ENCODE measurements around the gene RGS16. TPM values are rescaled to one million over a fixed set of nuclear protein-coding genes. Genes with fewer than 3 reads are reported as not detected.

RGS16 gene
- polyA plus RNA-seq, 1 of the 3 experiments (the other 2 are of a cell fraction): 0.79 TPM

- Histone ChIP-seq H3K9me2 (no peaks in the 10 kb centered on the region), H3K4me2 (no peak overlapping the region), H3K27ac (ENCODE audit: low read depth in 2 of 2, low read length in 1 of 2) (no peak overlapping the region), H4K20me1 (ENCODE audit: insufficient read depth) (no peaks in the 10 kb centered on the region), H3K79me2 (ENCODE audit: insufficient read depth) (no peaks in the 10 kb centered on the region), H3K4me1 (ENCODE audit: control insufficient read depth in 1 of 2, insufficient read depth in 2 of 2, low read depth in 1 of 2, low read length in 1 of 2) (peaks cover 0 to 33% of the 10 kb centered on the region in 2 experiments; a peak in 1 of 4 replicates), H3K4me3 (ENCODE audit: low read depth in 2 of 2, low read length in 1 of 2) (no peak overlapping the region), H3F3A (replicated peaks; ENCODE audit: insufficient read depth) (no peaks in the 10 kb centered on the region), H3K36me3 (replicated peaks in 1 of 2; ENCODE audit: control insufficient read depth in 1 of 2, insufficient read depth in 2 of 2, low read length in 1 of 2) (no peaks in the 10 kb centered on the region), H3K9me3 (no peaks in the 10 kb centered on the region), H2AFZ (ENCODE audit: low read depth) (no peak overlapping the region), H3K9ac (no peak overlapping the region), H3K27me3 (ENCODE audit: insufficient read depth) (no peaks in the 10 kb centered on the region)
- WGBS (ENCODE audit: low lambda C conversion rate): 81% methylated on average over 11 of the region's 17 CpGs
- POLR2A ChIA-PET: interaction anchor here (1.1 kb wide), 2 partner anchors 182 to 186 kb away, joined by 3 read pairs; no protein-coding TSS in a partner anchor
- TF ChIP-seq NFIC (IDR thresholded peaks at IDR 0.05; ENCODE audit: borderline replicate concordance): no peak
- TF ChIP-seq GABPA (IDR thresholded peaks at IDR 0.05; ENCODE audit: low read depth): no peak
- no peak for TF ChIP-seq SMC3 (IDR thresholded peaks at IDR 0.05; ENCODE audit: low read depth, low read length)
- TF ChIP-seq FOSL2 (IDR thresholded peaks at IDR 0.05; ENCODE audit: borderline replicate concordance, low read depth): no peak
- no peak for TF ChIP-seq FOXJ3 (CRISPR knock-in tag; IDR thresholded peaks at IDR 0.05)
- TF ChIP-seq POLR2AphosphoS5 (IDR thresholded peaks at IDR 0.05; ENCODE audit: low read depth, low read length): no peak
- no peak for TF ChIP-seq EZH2phosphoT487 (IDR thresholded peaks at IDR 0.05; ENCODE audit: borderline replicate concordance, low read depth)
- TF ChIP-seq TEAD4 (IDR thresholded peaks at IDR 0.05; ENCODE audit: borderline replicate concordance, insufficient read depth): no peak
- no peak for TF ChIP-seq RCOR1 (IDR thresholded peaks at IDR 0.05; ENCODE audit: low read length)
- no peak for TF ChIP-seq USF2 (IDR thresholded peaks at IDR 0.05; ENCODE audit: borderline replicate concordance, low read depth, low read length)
- no peak for TF ChIP-seq PBX3 (IDR thresholded peaks at IDR 0.05)
- TF ChIP-seq JUND (IDR thresholded peaks at IDR 0.05): no peak
- no peak for TF ChIP-seq TAF1 (IDR thresholded peaks at IDR 0.05; ENCODE audit: borderline replicate concordance, low read depth, low read length)
- no peak for TF ChIP-seq REST (IDR thresholded peaks at IDR 0.05; ENCODE audit: low read depth, low read length)
- TF ChIP-seq EP300 (IDR thresholded peaks at IDR 0.05; ENCODE audit: borderline replicate concordance in 1 of 2, low read depth in 1 of 2, low read length in 1 of 2): no peak
- TF ChIP-seq RAD21 (IDR thresholded peaks at IDR 0.05; ENCODE audit: low read length): no peak
- TF ChIP-seq NRF1 (IDR thresholded peaks at IDR 0.05; ENCODE audit: low read depth, low read length): no peak
- TF ChIP-seq RFX5 (IDR thresholded peaks at IDR 0.05; ENCODE audit: low read length): no peak
- TF ChIP-seq ZBTB33 (IDR thresholded peaks at IDR 0.05; ENCODE audit: borderline replicate concordance, low read depth): no peak
- no peak for TF ChIP-seq USF1 (IDR thresholded peaks at IDR 0.05; ENCODE audit: borderline replicate concordance, low read depth)
- DNase-seq: no peak
- CTCF ChIA-PET: interaction anchor here (0.9 to 17.7 kb wide), 28 partner anchors 8 to 519 kb away, joined by 3 to 829 read pairs (median 6); partner anchors contain the start of genes NPL and RNASEL
Measured at GRCh38 chr1:182600036-182600713, 4.0 kb downstream of the RGS16 start.
